ENCODE measurements around the gene UHRF1.

The UHRF1 gene

GRCh38 chr19:5001615-5002014 is 92.3 kb downstream of the UHRF1 start:
- Histone ChIP-seq H3K9ac (ENCODE audit: low read depth in 1 of 2, low read length in 2 of 2) (no peak overlapping the region), H3K4me1 (ENCODE audit: control insufficient read depth in 2 of 2, insufficient read depth in 2 of 2, low read length in 2 of 2) (no peaks in the 10 kb centered on the region), H3K27me3 (ENCODE audit: control insufficient read depth in 2 of 2, insufficient read depth in 2 of 2, low read length in 2 of 2) (no peaks in the 10 kb centered on the region), H3K36me3 (ENCODE audit: control insufficient read depth in 2 of 2, insufficient read depth in 2 of 2, low read length in 2 of 2) (no peaks in the 10 kb centered on the region), H3K4me3 (ENCODE audit: low read length in 2 of 2) (no peak overlapping the region), H3K27ac (ENCODE audit: low read depth in 2 of 2, low read length in 2 of 2) (no peak overlapping the region), H3K9me3 (ENCODE audit: control insufficient read depth in 2 of 2, low read length in 2 of 2) (no peaks in the 10 kb centered on the region)

GRCh38 chr19:5002143-5002542 is 92.8 kb downstream of the UHRF1 start:
- Histone ChIP-seq H3K9ac (ENCODE audit: low read depth in 1 of 2, low read length in 2 of 2) (no peak overlapping the region), H3K27me3 (ENCODE audit: control insufficient read depth in 2 of 2, insufficient read depth in 2 of 2, low read length in 2 of 2) (no peaks in the 10 kb centered on the region), H3K27ac (ENCODE audit: low read depth in 2 of 2, low read length in 2 of 2) (no peak overlapping the region), H3K9me3 (ENCODE audit: control insufficient read depth in 2 of 2, low read length in 2 of 2) (no peaks in the 10 kb centered on the region), H3K36me3 (ENCODE audit: control insufficient read depth in 2 of 2, insufficient read depth in 2 of 2, low read length in 2 of 2) (no peaks in the 10 kb centered on the region), H3K4me1 (ENCODE audit: control insufficient read depth in 2 of 2, insufficient read depth in 2 of 2, low read length in 2 of 2) (no peaks in the 10 kb centered on the region), H3K4me3 (ENCODE audit: low read length in 2 of 2) (no peak overlapping the region)

GRCh38 chr19:5003781-5004180 is 94.5 kb downstream of the UHRF1 start:
- Histone ChIP-seq H3K4me3 (ENCODE audit: low read length in 2 of 2) (no peak overlapping the region), H3K27ac (ENCODE audit: low read depth in 2 of 2, low read length in 2 of 2) (no peak overlapping the region), H3K27me3 (ENCODE audit: control insufficient read depth in 2 of 2, insufficient read depth in 2 of 2, low read length in 2 of 2) (no peaks in the 10 kb centered on the region), H3K9ac (ENCODE audit: low read depth in 1 of 2, low read length in 2 of 2) (no peak overlapping the region), H3K36me3 (ENCODE audit: control insufficient read depth in 2 of 2, insufficient read depth in 2 of 2, low read length in 2 of 2) (no peaks in the 10 kb centered on the region), H3K9me3 (ENCODE audit: control insufficient read depth in 2 of 2, low read length in 2 of 2) (no peaks in the 10 kb centered on the region), H3K4me1 (ENCODE audit: control insufficient read depth in 2 of 2, insufficient read depth in 2 of 2, low read length in 2 of 2) (no peaks in the 10 kb centered on the region)

GRCh38 chr19:5005096-5005495 is 95.8 kb downstream of the UHRF1 start:
- no peak overlapping the region for H3K9ac ChIP-seq (ENCODE audit: low read depth in 1 of 2, low read length in 2 of 2)
- H3K36me3 ChIP-seq (ENCODE audit: control insufficient read depth in 2 of 2, insufficient read depth in 2 of 2, low read length in 2 of 2) = no peaks in the 10 kb centered on the region
- H3K4me1 ChIP-seq (ENCODE audit: control insufficient read depth in 2 of 2, insufficient read depth in 2 of 2, low read length in 2 of 2) = no peaks in the 10 kb centered on the region
- no peak overlapping the region for H3K4me3 ChIP-seq (ENCODE audit: low read length in 2 of 2)
- H3K27me3 ChIP-seq (ENCODE audit: control insufficient read depth in 2 of 2, insufficient read depth in 2 of 2, low read length in 2 of 2) = no peaks in the 10 kb centered on the region
- no peak overlapping the region for H3K27ac ChIP-seq (ENCODE audit: low read depth in 2 of 2, low read length in 2 of 2)
- H3K9me3 ChIP-seq (ENCODE audit: control insufficient read depth in 2 of 2, low read length in 2 of 2) = no peaks in the 10 kb centered on the region

GRCh38 chr19:5006201-5006600 is 96.9 kb downstream of the UHRF1 start:
- H3K36me3 ChIP-seq (ENCODE audit: control insufficient read depth in 2 of 2, insufficient read depth in 2 of 2, low read length in 2 of 2) = no peaks in the 10 kb centered on the region
- no peak overlapping the region for H3K27ac ChIP-seq (ENCODE audit: low read depth in 2 of 2, low read length in 2 of 2)
- H3K9ac ChIP-seq (ENCODE audit: low read depth in 1 of 2, low read length in 2 of 2) = no peak overlapping the region
- no peaks in the 10 kb centered on the region for H3K4me1 ChIP-seq (ENCODE audit: control insufficient read depth in 2 of 2, insufficient read depth in 2 of 2, low read length in 2 of 2)
- no peaks in the 10 kb centered on the region for H3K9me3 ChIP-seq (ENCODE audit: control insufficient read depth in 2 of 2, low read length in 2 of 2)
- H3K4me3 ChIP-seq (ENCODE audit: low read length in 2 of 2) = no peak overlapping the region
- no peaks in the 10 kb centered on the region for H3K27me3 ChIP-seq (ENCODE audit: control insufficient read depth in 2 of 2, insufficient read depth in 2 of 2, low read length in 2 of 2)

GRCh38 chr19:5006821-5007220 is 97.5 kb downstream of the UHRF1 start:
- H3K9me3 ChIP-seq (ENCODE audit: control insufficient read depth in 2 of 2, low read length in 2 of 2) = no peaks in the 10 kb centered on the region
- H3K27ac ChIP-seq (ENCODE audit: low read depth in 2 of 2, low read length in 2 of 2) = no peak overlapping the region
- no peaks in the 10 kb centered on the region for H3K36me3 ChIP-seq (ENCODE audit: control insufficient read depth in 2 of 2, insufficient read depth in 2 of 2, low read length in 2 of 2)
- no peak overlapping the region for H3K4me3 ChIP-seq (ENCODE audit: low read length in 2 of 2)
- no peak overlapping the region for H3K9ac ChIP-seq (ENCODE audit: low read depth in 1 of 2, low read length in 2 of 2)
- H3K4me1 ChIP-seq (ENCODE audit: control insufficient read depth in 2 of 2, insufficient read depth in 2 of 2, low read length in 2 of 2) = no peaks in the 10 kb centered on the region
- no peaks in the 10 kb centered on the region for H3K27me3 ChIP-seq (ENCODE audit: control insufficient read depth in 2 of 2, insufficient read depth in 2 of 2, low read length in 2 of 2)

Data from mucosa of rectum (tissue), 2 donors.